Stimulated activated CD8-positive, alpha-beta memory T cell treated with anti-CD3 and anti-CD28 coated beads, Interleukin-4, amount 100 ng/mL, for 24 hours (primary cell): ENCODE results near the gene CTXN2.

ENCODE experiments used
- DNase-seq: peaks from one replicate; pipeline ENCODE4 v3.0.0-alpha.2; 2020; ENCODE audit warnings: low read depth

The CTXN2 gene

GRCh38 chr15:48191574-48192225 lies at the start of gene CTXN2:
TSS of gene CTXN2 (plus strand) at chr15:48191665. CDS start at chr15:48201301, 9,636 bp downstream.
- no peak for DNase-seq

- no peak for DNase-seq
Measured at GRCh38 chr15:48143856-48144255, 47.6 kb upstream of the CTXN2 start.

- no peak for DNase-seq
Measured at GRCh38 chr15:48144889-48145288, 46.6 kb upstream of the CTXN2 start.

GRCh38 chr15:48145923-48146322 lies 45.5 kb upstream of the CTXN2 start:
- DNase-seq: no peak

- no peak for DNase-seq
Measured at GRCh38 chr15:48147358-48147757, 44.1 kb upstream of the CTXN2 start.

- no peak for DNase-seq
Measured at GRCh38 chr15:48149858-48150257, 41.6 kb upstream of the CTXN2 start.

- no peak for DNase-seq
Measured at GRCh38 chr15:48153526-48153925, 37.9 kb upstream of the CTXN2 start.

GRCh38 chr15:48168616-48169015 lies 22.8 kb upstream of the CTXN2 start:
- no peak for DNase-seq

GRCh38 chr15:48170981-48171380 lies 20.5 kb upstream of the CTXN2 start:
- DNase-seq: no peak

- no peak for DNase-seq
Measured at GRCh38 chr15:48175126-48175525, 16.3 kb upstream of the CTXN2 start.

GRCh38 chr15:48176112-48176511 lies 15.4 kb upstream of the CTXN2 start:
- no peak for DNase-seq

GRCh38 chr15:48176957-48177356 lies 14.5 kb upstream of the CTXN2 start:
- DNase-seq: no peak

GRCh38 chr15:48177383-48177765 lies 14.1 kb upstream of the CTXN2 start:
- no peak for DNase-seq

GRCh38 chr15:48177766-48178647 lies 13.5 kb upstream of the CTXN2 start, which contains the start of gene MYEF2:
TSS of gene MYEF2 (minus strand) at chr15:48178295. CDS start at chr15:48178237, 58 bp downstream.
- DNase-seq: peak; percentile 49

GRCh38 chr15:48178648-48178931 lies 12.9 kb upstream of the CTXN2 start:
- no peak for DNase-seq

- no peak for DNase-seq
Measured at GRCh38 chr15:48182749-48183148, 8.7 kb upstream of the CTXN2 start.

- no peak for DNase-seq
Measured at GRCh38 chr15:48185529-48185928, 5.9 kb upstream of the CTXN2 start.

GRCh38 chr15:48186271-48186670 lies 5.2 kb upstream of the CTXN2 start:
- DNase-seq: no peak

- peak; percentile 7 for DNase-seq
Measured at GRCh38 chr15:48190932-48191573, 412 bp upstream of the CTXN2 start.

GRCh38 chr15:48202068-48202467 lies 10.6 kb downstream of the CTXN2 start:
- DNase-seq: no peak

- no peak for DNase-seq
Measured at GRCh38 chr15:48205981-48206380, 14.5 kb downstream of the CTXN2 start, which contains the start of gene SLC12A1. TSS of gene SLC12A1 (plus strand) at chr15:48206302. CDS start at chr15:48207720, 1,418 bp downstream.

- DNase-seq: no peak
Measured at GRCh38 chr15:48221261-48221660, 29.8 kb downstream of the CTXN2 start.

- no peak for DNase-seq
Measured at GRCh38 chr15:48221885-48222284, 30.4 kb downstream of the CTXN2 start.
